Esophagus squamous epithelium (tissue), 5 donors: ENCODE data around the gene AP3B2. TPM values are rescaled to one million over a fixed set of nuclear protein-coding genes. Genes with fewer than 3 reads are reported as not detected.
"Not testable (repeated sequence)": the region's sequence is repeated elsewhere in the genome, so short reads cannot be mapped to it uniquely, and the experiment has no call there.

ENCODE experiments used
- DNase-seq: peaks from one replicate; lab custom pipeline; 2025; lab: John Stamatoyannopoulos, UW
- H3K27ac ChIP-seq, 4 donors: fragments of 200-600 bp; sonication (generic); one replicate each; pipeline ENCODE4 v1.5.1; 2016 to 2019; ENCODE audit warnings: mild to moderate bottlenecking in 1 of 4
- H3K27me3 ChIP-seq, 4 donors: fragments of 200-600 bp; sonication (generic); 1 replicate in 3 of 4; 2 replicates in 1 of 4; pipeline versions ENCODE4 v1.5.1 to v1.6.0; 2017 to 2021; ENCODE audit warnings: antibody characterized with exemption in 1 of 4
- H3K36me3 ChIP-seq, 3 donors: fragments of 200-600 bp; sonication (generic); one replicate each; pipeline ENCODE4 v1.5.1; 2016 to 2019
- H3K4me1 ChIP-seq, 3 donors: fragments of 200-600 bp; sonication (generic); one replicate each; pipeline ENCODE4 v1.5.1; 2017 to 2019
- H3K4me3 ChIP-seq, 4 donors: fragments of 200-600 bp; sonication (generic); 1 replicate in 3 of 4; 2 replicates in 1 of 4; pipeline ENCODE4 v1.5.1; 2016 to 2019; ENCODE audit warnings: mild to moderate bottlenecking in 2 of 4, moderate library complexity in 1 of 4
- H3K9me3 ChIP-seq, 3 donors: fragments of 200-600 bp; sonication (generic); one replicate each; pipeline ENCODE4 v1.5.1; 2016 to 2019
- CTCF ChIP-seq, 6 experiments: fragments of 450-650 bp in 4 of 6; fragments of 200-600 bp in 2 of 6; sonication (generic) in 2 of 6; IDR thresholded peaks; one replicate each; pipeline ENCODE4 v1.5.1; 2016 to 2019; ENCODE audit warnings: antibody characterized with exemption in 6 of 6, mild to moderate bottlenecking in 4 of 6, moderate library complexity in 4 of 6
- POLR2A ChIP-seq, 4 donors: fragments of 450-650 bp; IDR thresholded peaks; one replicate each; pipeline ENCODE4 v1.6.1; 2017; ENCODE audit warnings: antibody characterized with exemption in 4 of 4, mild to moderate bottlenecking in 4 of 4, moderate library complexity in 3 of 4
- WGBS, 2 donors: methylation state at CpG; one replicate each; pipeline ENCODE4 v1.1.5; 2018; 5-methylcytosine and 5-hydroxymethylcytosine counted together
- intact Hi-C: fragments of 100-400 bp; cut with DNase I; formaldehyde crosslinking; loops from one replicate; pipeline ENCODE4 v1.15.0; 2022
- total RNA-seq, 4 donors: library from RNA; depleted of rRNA; stranded (reverse); fragments of >200 nt; gene quantifications; one replicate each; pipeline ENCODE4 v1.1.0, GENCODE V29; 2016
- donor health status: DM: yes; HTN: yes; CAD: no.

Gene AP3B2
- total RNA-seq, 4 donors from 2014 or later = 0.62 to 3.2 (median 1.7) TPM; not detected in 1

DNA sequence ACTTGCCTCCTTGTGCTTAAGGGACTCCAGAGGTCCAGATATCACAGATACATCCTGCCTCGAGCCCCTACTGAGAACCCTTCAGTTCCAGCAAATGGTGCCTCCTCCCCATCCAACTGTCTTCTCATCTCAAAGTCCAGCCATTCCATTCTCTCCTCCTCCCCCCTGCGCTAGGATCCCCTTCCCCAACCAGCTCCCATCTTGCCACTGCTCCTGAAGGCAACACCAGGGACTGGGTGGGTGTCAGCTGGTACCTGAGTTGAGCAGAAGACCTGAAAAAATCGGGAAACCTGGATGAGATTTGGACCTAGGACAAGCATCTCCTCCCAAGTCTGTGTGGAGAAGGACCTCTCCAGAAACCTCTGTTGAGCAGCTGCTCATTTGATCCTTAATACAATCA is 2.4 kb upstream of the AP3B2 start:
- no peaks in the 10 kb centered on the region for H3K9me3 ChIP-seq
- H3K4me1 ChIP-seq = peaks cover 5 to 18% (median 9%) of the 10 kb centered on the region in 3 donors
- H3K27me3 ChIP-seq = peaks cover 0 to 38% (median 0%) of the 10 kb centered on the region in 4 donors
- no peak for DNase-seq
- H3K27ac ChIP-seq = no peak overlapping the region
- no peak overlapping the region for H3K4me3 ChIP-seq
- intact Hi-C loops = no loop called here
- no peak for TF ChIP-seq POLR2A (IDR thresholded peaks at IDR 0.05)
- no peak for TF ChIP-seq CTCF (IDR thresholded peaks at IDR 0.05)
- 60 to 70% methylated on average over 2 to 3 of the region's 3 CpGs for WGBS, 2 donors
- H3K36me3 ChIP-seq = no peaks in the 10 kb centered on the region

DNA sequence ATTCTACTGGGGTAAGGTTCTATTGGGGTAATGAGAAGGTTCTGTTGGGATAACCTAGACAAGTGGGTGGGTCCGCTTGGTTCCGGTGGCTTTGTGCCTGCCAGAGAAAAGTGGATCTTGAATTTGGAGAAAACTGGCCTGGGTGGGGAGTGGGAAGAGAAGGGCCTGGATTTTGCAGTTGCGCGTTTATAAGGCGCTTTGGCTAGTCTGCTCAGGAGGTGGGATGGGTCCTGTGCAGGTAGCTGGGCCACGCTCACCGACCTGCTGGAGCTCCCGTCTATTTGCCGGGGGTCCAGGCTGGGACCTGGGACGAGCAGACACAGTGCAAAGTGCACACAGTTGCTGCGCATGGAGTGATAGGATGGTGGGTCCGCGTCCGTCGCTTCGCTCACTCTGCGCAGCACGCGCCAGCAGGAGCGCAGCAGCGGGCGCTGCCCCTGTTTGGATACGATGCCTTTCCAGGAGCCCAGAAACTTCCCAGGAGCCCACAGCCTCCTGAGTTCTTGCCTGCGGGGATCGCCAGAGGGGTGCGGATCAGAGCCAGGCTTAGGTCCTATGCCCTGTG is 1.3 kb upstream of the AP3B2 start:
- Histone ChIP-seq H3K27me3 (peaks cover 0 to 38% (median 0%) of the 10 kb centered on the region in 4 donors), H3K9me3 (no peaks in the 10 kb centered on the region), H3K4me3 (no peak overlapping the region), H3K36me3 (no peaks in the 10 kb centered on the region), H3K4me1 (peaks cover 5 to 18% (median 9%) of the 10 kb centered on the region in 3 donors), H3K27ac (no peak overlapping the region)
- no peak for DNase-seq
- TF ChIP-seq POLR2A (IDR thresholded peaks at IDR 0.05) (no peak), CTCF (IDR thresholded peaks at IDR 0.05) (no peak)
- intact Hi-C loops = no loop called here
- 92 to 95% methylated on average over 4 to 22 of the region's 26 CpGs for WGBS, 2 donors

GRCh38 chr15:82710208-82710555 is 507 bp upstream of the AP3B2 start:
- intact Hi-C loops = no loop called here
- H3K27me3 ChIP-seq = peaks cover 0 to 38% (median 0%) of the 10 kb centered on the region in 4 donors
- peak overlapping the region; percentile 46 to 81 (median 74) for H3K4me3 ChIP-seq
- WGBS, 2 donors = 12 to 17% methylated on average over 13 to 14 of the region's 14 CpGs
- TF ChIP-seq POLR2A (IDR thresholded peaks at IDR 0.05) = no peak
- H3K27ac ChIP-seq = peak overlapping the region; percentile 17 to 75 (median 57)
- H3K36me3 ChIP-seq = no peaks in the 10 kb centered on the region
- no peak for DNase-seq
- H3K9me3 ChIP-seq = no peaks in the 10 kb centered on the region
- H3K4me1 ChIP-seq = peaks cover 5 to 18% (median 9%) of the 10 kb centered on the region in 3 donors

- Histone ChIP-seq H3K4me1 (peaks cover 5 to 18% (median 9%) of the 10 kb centered on the region in 3 donors), H3K27ac (peak overlapping the region in 3 of 4 donors; percentile 48 to 75 (median 66)), H3K4me3 (peak overlapping the region; percentile 46 to 81 (median 74)), H3K27me3 (peaks cover 0 to 36% (median 0%) of the 10 kb centered on the region in 4 donors), H3K36me3 (no peaks in the 10 kb centered on the region), H3K9me3 (no peaks in the 10 kb centered on the region)
- 2 to 22% methylated on average over 1 to 8 of the region's 15 CpGs for WGBS, 2 donors
- intact Hi-C loops = no loop called here
- no peak for TF ChIP-seq CTCF (IDR thresholded peaks at IDR 0.05)
- TF ChIP-seq POLR2A (IDR thresholded peaks at IDR 0.05) = no peak
- no peak for DNase-seq
Measured at GRCh38 chr15:82709081-82709420, 624 bp downstream of the AP3B2 start.

- intact Hi-C loops, H3K4me3 ChIP-seq, H3K27me3 ChIP-seq, DNase-seq, H3K9me3 ChIP-seq, H3K27ac ChIP-seq, H3K36me3 ChIP-seq: not testable (repeated sequence)
- WGBS, 2 donors = 80 to 94% methylated on average over 8 of the region's 8 CpGs
- peaks cover 5 to 18% (median 9%) of the 10 kb centered on the region in 3 donors for H3K4me1 ChIP-seq
Measured at GRCh38 chr15:82705856-82706255, 3.8 kb downstream of the AP3B2 start.

GRCh38 chr15:82699726-82700125 is 9.9 kb downstream of the AP3B2 start:
- no peaks in the 10 kb centered on the region for H3K4me1 ChIP-seq
- no peak overlapping the region for H3K4me3 ChIP-seq
- no peaks in the 10 kb centered on the region for H3K36me3 ChIP-seq
- no peak for TF ChIP-seq CTCF (IDR thresholded peaks at IDR 0.05)
- no peak for TF ChIP-seq POLR2A (IDR thresholded peaks at IDR 0.05)
- H3K27ac ChIP-seq = no peak overlapping the region
- 27% methylated on average over 2 of the region's 11 CpGs; no CpG with 5 or more reads in 1 of the 2 donors for WGBS, 2 donors
- intact Hi-C loops = no loop called here
- no peak for DNase-seq
- no peaks in the 10 kb centered on the region for H3K27me3 ChIP-seq
- no peaks in the 10 kb centered on the region for H3K9me3 ChIP-seq
